H1 (cell line): Measurements from ENCODE around the gene UHRF1. TPM values are rescaled to one million over a fixed set of nuclear protein-coding genes. Genes with fewer than 3 reads are reported as not detected.

Source experiments
- CTCF ChIA-PET: fragments of 300-600 bp; sonication (Branson Sonifier 250); formaldehyde crosslinking; loops from one replicate; lab custom pipeline; 2021; ENCODE audit not compliant: partially characterized antibody; lab: Charles Lee
- POLR2A ChIA-PET: fragments of 300-600 bp; sonication (Branson Sonifier 250); formaldehyde crosslinking; loops from one replicate; lab custom pipeline; 2021; ENCODE audit warnings: inconsistent platforms; ENCODE audit not compliant: partially characterized antibody; lab: Charles Lee
- DNase-seq, 2 experiments: peaks; one replicate each; pipeline versions ENCODE4 v3.0.0 to v3.0.0-alpha.2; 2010 to 2022; ENCODE audit warnings: low spot score in 2 of 2, low read depth in 1 of 2, mixed read lengths in 1 of 2
- FAIRE-seq: peaks from 2 replicates; lab custom pipeline; 2011; peaks lifted over from hg19 to GRCh38; lab: Jason Lieb, UNC
- H2AFZ ChIP-seq: 2 replicates; pipeline ENCODE4 v1.8.1; 2012; ENCODE audit warnings: low read length, inconsistent platforms
- H2AK5ac ChIP-seq: 2 replicates; pipeline ENCODE4 v1.6.1; 2013; ENCODE audit warnings: low read depth, low read length
- H2BK120ac ChIP-seq: replicated peaks from 2 replicates; pipeline ENCODE3; 2013; ENCODE audit warnings: low read depth, low read length, inconsistent platforms
- H2BK12ac ChIP-seq: 2 replicates; pipeline ENCODE4 v1.6.1; 2013; ENCODE audit warnings: low read depth, low read length
- H2BK15ac ChIP-seq: 2 replicates; pipeline ENCODE4 v1.6.1; 2013; ENCODE audit warnings: low read length
- H2BK20ac ChIP-seq: 2 replicates; pipeline ENCODE4 v1.6.1; 2013; ENCODE audit warnings: low read length
- H2BK5ac ChIP-seq: 2 replicates; pipeline ENCODE4 v1.6.1; 2013; ENCODE audit warnings: low read depth, low read length
- H3K14ac ChIP-seq: 2 replicates; pipeline ENCODE4 v1.6.1; 2013; ENCODE audit warnings: inconsistent platforms; ENCODE audit not compliant: insufficient read length
- H3K18ac ChIP-seq: 2 replicates; pipeline ENCODE4 v1.6.1; 2013; ENCODE audit warnings: low read length; ENCODE audit errors: extremely low read depth
- H3K23ac ChIP-seq: 2 replicates; pipeline ENCODE4 v1.6.1; 2013; ENCODE audit warnings: inconsistent platforms; ENCODE audit not compliant: insufficient read length
- H3K23me2 ChIP-seq: 2 replicates; pipeline ENCODE4 v1.6.1; 2013; ENCODE audit warnings: low read depth, low read length
- H3K27ac ChIP-seq: 2 replicates; pipeline ENCODE4 v1.6.1; 2011; ENCODE audit warnings: low read depth, low read length, inconsistent platforms
- H3K27me3 ChIP-seq, 4 experiments: replicated peaks in 1 of 4; 1 replicate in 1 of 4; 2 replicates in 3 of 4; pipeline versions ENCODE4 v1.6.1 to v1.8.1; 2011 to 2013; ENCODE audit warnings: low read length in 3 of 4, mild to moderate bottlenecking in 3 of 4, inconsistent platforms in 2 of 4, mixed read lengths in 2 of 4, moderate library complexity in 1 of 4; ENCODE audit not compliant: control insufficient read depth in 3 of 4, insufficient read depth in 3 of 4; ENCODE audit errors: extremely low read depth in 1 of 4
- H3K36me3 ChIP-seq, 4 experiments: 2 replicates each; pipeline versions ENCODE4 v1.6.1 to v1.8.1; 2011 to 2013; ENCODE audit warnings: mild to moderate bottlenecking in 4 of 4, low read length in 3 of 4, moderate library complexity in 2 of 4, control low read depth in 1 of 4, inconsistent platforms in 1 of 4; ENCODE audit not compliant: insufficient read depth in 4 of 4, control insufficient read depth in 2 of 4
- H3K4ac ChIP-seq: replicated peaks from 2 replicates; pipeline ENCODE3; 2013; ENCODE audit warnings: low read length, low read depth, mixed read lengths, inconsistent platforms; ENCODE audit not compliant: insufficient read length
- H3K4me1 ChIP-seq, 4 experiments: replicated peaks in 1 of 4; 1 replicate in 1 of 4; 2 replicates in 3 of 4; pipeline versions ENCODE4 v1.6.1 to v1.8.1; 2011 to 2013; ENCODE audit warnings: low read length in 3 of 4, inconsistent platforms in 2 of 4, mixed read lengths in 1 of 4; ENCODE audit not compliant: insufficient read depth in 4 of 4, control insufficient read depth in 3 of 4
- H3K4me2 ChIP-seq, 2 experiments: 2 replicates each; pipeline versions ENCODE4 v1.6.1 to v1.8.1; 2011 to 2013; ENCODE audit warnings: low read depth in 2 of 2, low read length in 2 of 2, control low read depth in 1 of 2, inconsistent platforms in 1 of 2, mild to moderate bottlenecking in 1 of 2; ENCODE audit not compliant: insufficient read depth in 1 of 2
- H3K4me3 ChIP-seq, 4 experiments: fragments of 200-600, 300-600 bp in 1 of 4; sonication (generic), shearing (Covaris generic), sonication (Bioruptor Twin) in 1 of 4; 2 replicates each; pipeline versions ENCODE4 v1.5.1 to v1.8.1; 2011 to 2016; ENCODE audit warnings: low read length in 4 of 4, low read depth in 3 of 4, control low read depth in 2 of 4, inconsistent platforms in 2 of 4, mild to moderate bottlenecking in 2 of 4, mixed read lengths in 1 of 4, moderate library complexity in 1 of 4; ENCODE audit not compliant: insufficient read depth in 2 of 4; ENCODE audit errors: extremely low read depth in 1 of 4
- H3K56ac ChIP-seq: replicated peaks from 2 replicates; pipeline ENCODE3; 2013; ENCODE audit warnings: low read depth, mild to moderate bottlenecking, mixed read lengths, low read length, inconsistent platforms; ENCODE audit not compliant: insufficient read length
- H3K79me1 ChIP-seq: 2 replicates; pipeline ENCODE4 v1.6.1; 2013; ENCODE audit warnings: low read depth, low read length, control low read depth
- H3K79me2 ChIP-seq, 2 experiments: 2 replicates each; pipeline versions ENCODE4 v1.6.1 to v1.8.1; 2012 to 2013; ENCODE audit warnings: low read length in 2 of 2, mild to moderate bottlenecking in 2 of 2, inconsistent platforms in 1 of 2; ENCODE audit not compliant: insufficient read depth in 2 of 2, control insufficient read depth in 1 of 2
- H3K9ac ChIP-seq, 4 experiments: replicated peaks in 1 of 4; 1 replicate in 1 of 4; 2 replicates in 3 of 4; pipeline versions ENCODE4 v1.6.1 to v1.8.1; 2011 to 2013; ENCODE audit warnings: low read depth in 3 of 4, low read length in 3 of 4, control low read depth in 2 of 4, mild to moderate bottlenecking in 2 of 4, moderate library complexity in 2 of 4, inconsistent platforms in 1 of 4; ENCODE audit errors: extremely low read depth in 1 of 4
- H3K9me3 ChIP-seq, 2 experiments: 2 replicates each; pipeline versions ENCODE4 v1.6.1 to v1.8.1; 2012 to 2013; ENCODE audit warnings: mild to moderate bottlenecking in 2 of 2, moderate library complexity in 2 of 2, control low read depth in 1 of 2, inconsistent platforms in 1 of 2, low read depth in 1 of 2, low read length in 1 of 2, mixed read lengths in 1 of 2; ENCODE audit not compliant: insufficient read depth in 2 of 2
- H4K20me1 ChIP-seq, 2 experiments: replicated peaks in 1 of 2; 2 replicates each; pipeline versions ENCODE3 to v1.8.1; 2011 to 2013; ENCODE audit warnings: inconsistent platforms in 2 of 2, low read length in 2 of 2, mild to moderate bottlenecking in 1 of 2; ENCODE audit not compliant: insufficient read depth in 2 of 2, control insufficient read depth in 1 of 2
- H4K5ac ChIP-seq: 2 replicates; pipeline ENCODE4 v1.6.1; 2013; ENCODE audit warnings: low read length, low read depth, mixed read lengths, inconsistent platforms; ENCODE audit not compliant: insufficient read length
- H4K8ac ChIP-seq: 2 replicates; pipeline ENCODE4 v1.8.0; 2013; ENCODE audit warnings: mild to moderate bottlenecking, moderate library complexity, low read length, inconsistent platforms; ENCODE audit not compliant: insufficient read depth; ENCODE audit errors: extremely low read depth
- H4K91ac ChIP-seq: replicated peaks from 2 replicates; pipeline ENCODE3; 2013; ENCODE audit warnings: low read length, mixed read lengths, inconsistent platforms; ENCODE audit not compliant: insufficient read length
- CEBPB ChIP-seq: IDR thresholded peaks from 2 replicates; pipeline ENCODE4 v1.6.1; 2012; ENCODE audit warnings: low read depth, low read length
- CHD2 ChIP-seq: IDR thresholded peaks from 2 replicates; pipeline ENCODE4 v1.6.1; 2012; ENCODE audit warnings: low read length, improper control_type of control experiment
- EP300 ChIP-seq, 2 experiments: IDR thresholded peaks; 1 replicate in 1 of 2; 2 replicates in 1 of 2; pipeline ENCODE4 v1.6.1; 2011 to 2012; ENCODE audit warnings: low read depth in 2 of 2, low read length in 2 of 2, mild to moderate bottlenecking in 2 of 2, borderline replicate concordance in 1 of 2, inconsistent platforms in 1 of 2, moderate library complexity in 1 of 2
- JUN ChIP-seq: IDR thresholded peaks from 2 replicates; pipeline ENCODE4 v1.6.1; 2011; ENCODE audit warnings: low read depth, mild to moderate bottlenecking, improper control_type of control experiment, low read length
- NANOG ChIP-seq: IDR thresholded peaks from 2 replicates; pipeline ENCODE4 v1.6.1; 2011; ENCODE audit warnings: low read length, low read depth, mild to moderate bottlenecking, inconsistent platforms; ENCODE audit not compliant: insufficient read depth, poor library complexity, severe bottlenecking
- TBP ChIP-seq: IDR thresholded peaks from 2 replicates; pipeline ENCODE4 v1.6.1; 2011; ENCODE audit warnings: low read depth, low read length, improper control_type of control experiment
- TEAD4 ChIP-seq: IDR thresholded peaks from 2 replicates; pipeline ENCODE4 v1.6.1; 2012; ENCODE audit warnings: low read depth, low read length, inconsistent platforms, mixed read lengths
- WGBS, 2 experiments: shearing (Covaris generic) in 1 of 2; methylation state at CpG; one replicate each; pipeline versions ENCODE4 v1.1.6 to v1.1.7; 2013 to 2015; ENCODE audit warnings: low lambda C conversion rate in 2 of 2, mixed read lengths in 2 of 2, inconsistent platforms in 1 of 2, low coverage in 1 of 2, missing lambda C conversion rate in 1 of 2; ENCODE audit not compliant: insufficient replicate concordance in 2 of 2, insufficient coverage in 1 of 2, insufficient read length in 1 of 2; ENCODE audit errors: extremely low coverage in 1 of 2, missing lambda C conversion rate in 1 of 2; 5-methylcytosine and 5-hydroxymethylcytosine counted together
- polyA plus RNA-seq, 7 experiments: library from polyadenylated mRNA; depleted of rRNA in 3 of 7; stranded (reverse) in 5 of 7; unstranded in 2 of 7; fragments of >200 nt in 5 of 7; fragments of 200-250 nt in 2 of 7; gene quantifications; 1 replicate in 5 of 7; 2 replicates in 1 of 7; 4 replicates in 1 of 7; pipeline versions ENCODE4 v1.2.1 to v1.2.3, GENCODE V29; 2011 to 2013; ENCODE audit warnings: missing spikeins in 2 of 7, mixed read lengths in 2 of 7
- total RNA-seq: library from RNA; stranded (reverse); fragmentation: NEBNext Ultra II Directional; extraction: Animal tissue kit (Norgen Biotek cat#: 25700); gene quantifications from 2 replicates; pipeline ENCODE4 v1.2.1, GENCODE V29; 2021

The UHRF1 gene
- total and polyA plus RNA-seq, 2 of the 8 experiments (the other 6 are each of a cell fraction or from before 2014, with no cell fraction given), result 14.7 to 65.8 TPM

DNA sequence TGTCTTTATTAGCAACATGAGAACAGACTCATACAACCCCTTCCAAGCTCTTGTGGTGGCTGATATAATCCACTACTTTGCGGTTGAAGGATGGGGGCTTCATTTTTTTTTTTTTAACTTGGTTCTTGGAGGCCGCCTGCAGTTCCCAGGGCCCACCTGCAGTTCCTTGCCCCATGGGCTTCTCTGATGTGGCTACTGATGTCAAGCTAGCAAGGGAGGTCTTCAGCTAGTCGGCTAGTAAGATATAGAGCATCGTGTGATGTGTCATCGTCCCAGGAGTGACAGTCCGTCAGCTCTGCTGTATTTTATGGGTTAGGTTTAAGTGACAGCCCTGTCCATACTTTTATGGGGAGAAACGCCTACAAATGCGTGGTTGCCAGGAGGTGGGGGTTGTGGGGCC, 26.1 kb downstream of the UHRF1 start:
- Histone ChIP-seq H3K79me1 (peaks cover 3% of the 10 kb centered on the region; the same call in 1 of the 2 replicates), H3K23ac (no peak overlapping the region), H3K27ac (no peak overlapping the region), H3K4ac (no peak overlapping the region), H2AFZ (no peak overlapping the region), H3K56ac (no peak overlapping the region), H2BK15ac (no peak overlapping the region), H3K36me3 (peaks cover 4 to 36% (median 23%) of the 10 kb centered on the region in 4 experiments; a peak in 6 of 8 replicates), H2BK12ac (no peak overlapping the region), H3K23me2 (no peaks in the 10 kb centered on the region), H3K18ac (no peak overlapping the region), H3K9ac (no peak overlapping the region), H3K79me2 (no peaks in the 10 kb centered on the region; a peak in 1 of 4 replicates), H3K9me3 (no peaks in the 10 kb centered on the region), H4K91ac (no peak overlapping the region), H4K20me1 (peaks cover 1 to 12% of the 10 kb centered on the region in 2 experiments), H3K14ac (no peak overlapping the region), H3K4me2 (no peak overlapping the region), H2BK120ac (no peak overlapping the region), H2BK5ac (no peak overlapping the region), H3K4me3 (no peak overlapping the region), H3K27me3 (no peaks in the 10 kb centered on the region), H4K5ac (no peak overlapping the region), H4K8ac (no peak overlapping the region), H3K4me1 (no peaks in the 10 kb centered on the region), H2BK20ac (no peak overlapping the region), H2AK5ac (no peak overlapping the region)
- ChIA-PET CTCF (interaction anchor here (0.9 to 1.5 kb wide), 2 partner anchors 103 to 126 kb away, joined by 3 to 4 read pairs; no protein-coding TSS in a partner anchor), POLR2A (no interaction called here)
- DNase-seq (no peak), FAIRE-seq (no peak)
- WGBS, 2 experiments, result 92% methylated on average over 8 of the region's 8 CpGs; no CpG with 5 or more reads in 1 of the 2 experiments
- TF ChIP-seq TBP, result no peak
- TF ChIP-seq EP300 (IDR thresholded peaks at IDR 0.05; ENCODE audit: borderline replicate concordance in 1 of 2, low read depth in 2 of 2, low read length in 2 of 2), result no peak
- no peak for TF ChIP-seq JUN
- no peak for TF ChIP-seq NANOG
- no peak for TF ChIP-seq CEBPB
- TF ChIP-seq CHD2, result no peak
- TF ChIP-seq TEAD4, result no peak
